Left lung (tissue), 10 donors: ENCODE measurements around the gene SV2C. TPM values are rescaled to one million over a fixed set of nuclear protein-coding genes. Genes with fewer than 3 reads are reported as not detected.

Experiments used
- ATAC-seq: fragments of 200-7000 bp; cut with Tn5 transposase; one replicate; pipeline ENCODE4 v1.9.1; 2020; ENCODE audit warnings: moderate library complexity
- DNase-seq, 4 donors: peaks; one replicate each; pipeline ENCODE4 v3.0.0-alpha.2; 2013 to 2020
- H3K27ac ChIP-seq, 2 donors: fragments of 200-600 bp; sonication (generic) in 1 of 2; one replicate each; pipeline versions ENCODE4 v1.5.0 to v1.8.0; 2020 to 2021
- H3K27me3 ChIP-seq, 2 donors: fragments of 200-600 bp; sonication (generic) in 1 of 2; one replicate each; pipeline versions ENCODE4 v1.5.0 to v1.8.0; 2020 to 2021
- H3K36me3 ChIP-seq, 2 donors: fragments of 200-600 bp; sonication (generic) in 1 of 2; one replicate each; pipeline versions ENCODE4 v1.5.0 to v1.8.0; 2020 to 2021
- H3K4me1 ChIP-seq, 2 donors: fragments of 200-600 bp; one replicate each; pipeline ENCODE4 v1.8.0; 2021
- H3K4me3 ChIP-seq, 2 donors: fragments of 200-600 bp; sonication (generic) in 1 of 2; one replicate each; pipeline versions ENCODE4 v1.5.0 to v1.8.0; 2020 to 2021; ENCODE audit warnings: mild to moderate bottlenecking in 1 of 2
- H3K9me3 ChIP-seq, 2 donors: fragments of 200-600 bp; sonication (generic) in 1 of 2; one replicate each; pipeline versions ENCODE4 v1.5.0 to v1.8.0; 2020 to 2021
- intact Hi-C, 2 donors: fragments of 100-400 bp; cut with DNase I; formaldehyde crosslinking; loops; one replicate each; pipeline versions ENCODE4 v1.11.2 to v1.14.2; 2022
- polyA plus RNA-seq, 6 donors: library from polyadenylated mRNA; unstranded; fragments of 120-200 nt; gene quantifications; one replicate each; pipeline ENCODE4 v1.2.1, GENCODE V29; 2013; ENCODE audit not compliant: insufficient read length in 6 of 6
- total RNA-seq, 2 donors: library from RNA; stranded (reverse); fragmentation: NEBNext Ultra II Directional; extraction: Animal tissue kit (Norgen Biotek cat#: 25700); gene quantifications; one replicate each; pipeline ENCODE4 v1.2.1, GENCODE V29; 2021
- TF ChIP-seq, protein P1 (sequence below), 2 donors: fragments of 200-600 bp; sonication (generic) in 1 of 2; IDR thresholded peaks; one replicate each; pipeline versions ENCODE4 v1.5.0 to v1.8.0; 2021; ENCODE audit warnings: antibody characterized with exemption in 2 of 2
- donor health status: DM: no; HTN: yes; CAD: no.
- donor health status: DM: no; HTN: no; CAD: no.

SV2C gene
- total and polyA plus RNA-seq, 8 donors, result 0.26 to 0.52 (median 0.37) TPM

DNA sequence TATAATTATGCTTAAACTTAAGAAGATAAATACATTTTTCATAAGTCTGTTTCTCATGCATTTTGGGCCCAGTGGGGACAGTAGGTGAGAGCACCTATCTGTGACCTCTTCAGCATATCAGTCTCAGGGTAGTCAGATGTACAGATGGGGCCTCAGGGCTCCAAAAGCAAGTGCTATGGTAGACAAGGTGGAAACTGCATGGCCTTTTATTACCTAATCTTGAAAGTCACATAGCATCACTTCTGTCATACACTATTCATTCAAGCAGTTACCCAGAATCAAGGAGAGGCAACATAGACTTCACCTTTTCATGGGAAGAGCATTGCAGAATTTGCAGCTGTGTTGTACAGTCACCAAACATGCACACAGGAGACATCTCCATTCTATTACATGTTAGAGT lies 94.8 kb downstream of the SV2C start:
- Histone ChIP-seq H3K9me3 (no peaks in the 10 kb centered on the region), H3K27ac (no peak overlapping the region), H3K36me3 (no peaks in the 10 kb centered on the region), H3K27me3 (no peaks in the 10 kb centered on the region), H3K4me1 (peaks cover 0 to 22% of the 10 kb centered on the region in 2 donors), H3K4me3 (no peak overlapping the region)
- intact Hi-C loops, result no loop called here
- ATAC-seq, result no peak
- TF ChIP-seq, protein P1, sequence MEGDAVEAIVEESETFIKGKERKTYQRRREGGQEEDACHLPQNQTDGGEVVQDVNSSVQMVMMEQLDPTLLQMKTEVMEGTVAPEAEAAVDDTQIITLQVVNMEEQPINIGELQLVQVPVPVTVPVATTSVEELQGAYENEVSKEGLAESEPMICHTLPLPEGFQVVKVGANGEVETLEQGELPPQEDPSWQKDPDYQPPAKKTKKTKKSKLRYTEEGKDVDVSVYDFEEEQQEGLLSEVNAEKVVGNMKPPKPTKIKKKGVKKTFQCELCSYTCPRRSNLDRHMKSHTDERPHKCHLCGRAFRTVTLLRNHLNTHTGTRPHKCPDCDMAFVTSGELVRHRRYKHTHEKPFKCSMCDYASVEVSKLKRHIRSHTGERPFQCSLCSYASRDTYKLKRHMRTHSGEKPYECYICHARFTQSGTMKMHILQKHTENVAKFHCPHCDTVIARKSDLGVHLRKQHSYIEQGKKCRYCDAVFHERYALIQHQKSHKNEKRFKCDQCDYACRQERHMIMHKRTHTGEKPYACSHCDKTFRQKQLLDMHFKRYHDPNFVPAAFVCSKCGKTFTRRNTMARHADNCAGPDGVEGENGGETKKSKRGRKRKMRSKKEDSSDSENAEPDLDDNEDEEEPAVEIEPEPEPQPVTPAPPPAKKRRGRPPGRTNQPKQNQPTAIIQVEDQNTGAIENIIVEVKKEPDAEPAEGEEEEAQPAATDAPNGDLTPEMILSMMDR (IDR thresholded peaks at IDR 0.05), result no peak
- DNase-seq, result no peak

DNA sequence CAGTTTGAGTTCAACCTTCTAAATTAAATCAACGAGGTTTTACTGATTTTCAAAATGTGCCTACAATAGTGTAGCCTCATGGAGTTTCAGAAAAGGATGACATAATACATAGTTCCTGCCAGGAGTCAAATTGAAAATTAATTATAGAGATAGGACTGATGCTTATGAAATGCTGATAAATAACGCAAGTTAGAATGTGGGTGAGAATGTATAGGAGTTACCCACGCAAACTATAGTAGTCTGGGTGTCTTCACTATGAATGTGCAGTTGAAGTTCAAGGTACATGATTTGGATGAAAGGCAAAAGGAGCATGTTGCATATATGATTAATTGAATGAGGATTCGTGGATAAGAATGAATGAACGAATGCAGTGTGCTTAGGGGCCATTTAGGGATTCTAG lies 95.7 kb downstream of the SV2C start:
- H3K36me3 ChIP-seq, result no peaks in the 10 kb centered on the region
- no peaks in the 10 kb centered on the region for H3K27me3 ChIP-seq
- TF ChIP-seq, protein P1 (IDR thresholded peaks at IDR 0.05), result no peak
- DNase-seq (no peak), ATAC-seq (no peak)
- no peak overlapping the region for H3K4me3 ChIP-seq
- no peaks in the 10 kb centered on the region for H3K9me3 ChIP-seq
- H3K4me1 ChIP-seq, result peaks cover 0 to 22% of the 10 kb centered on the region in 2 donors
- H3K27ac ChIP-seq, result no peak overlapping the region
- intact Hi-C loops, result no loop called here

DNA sequence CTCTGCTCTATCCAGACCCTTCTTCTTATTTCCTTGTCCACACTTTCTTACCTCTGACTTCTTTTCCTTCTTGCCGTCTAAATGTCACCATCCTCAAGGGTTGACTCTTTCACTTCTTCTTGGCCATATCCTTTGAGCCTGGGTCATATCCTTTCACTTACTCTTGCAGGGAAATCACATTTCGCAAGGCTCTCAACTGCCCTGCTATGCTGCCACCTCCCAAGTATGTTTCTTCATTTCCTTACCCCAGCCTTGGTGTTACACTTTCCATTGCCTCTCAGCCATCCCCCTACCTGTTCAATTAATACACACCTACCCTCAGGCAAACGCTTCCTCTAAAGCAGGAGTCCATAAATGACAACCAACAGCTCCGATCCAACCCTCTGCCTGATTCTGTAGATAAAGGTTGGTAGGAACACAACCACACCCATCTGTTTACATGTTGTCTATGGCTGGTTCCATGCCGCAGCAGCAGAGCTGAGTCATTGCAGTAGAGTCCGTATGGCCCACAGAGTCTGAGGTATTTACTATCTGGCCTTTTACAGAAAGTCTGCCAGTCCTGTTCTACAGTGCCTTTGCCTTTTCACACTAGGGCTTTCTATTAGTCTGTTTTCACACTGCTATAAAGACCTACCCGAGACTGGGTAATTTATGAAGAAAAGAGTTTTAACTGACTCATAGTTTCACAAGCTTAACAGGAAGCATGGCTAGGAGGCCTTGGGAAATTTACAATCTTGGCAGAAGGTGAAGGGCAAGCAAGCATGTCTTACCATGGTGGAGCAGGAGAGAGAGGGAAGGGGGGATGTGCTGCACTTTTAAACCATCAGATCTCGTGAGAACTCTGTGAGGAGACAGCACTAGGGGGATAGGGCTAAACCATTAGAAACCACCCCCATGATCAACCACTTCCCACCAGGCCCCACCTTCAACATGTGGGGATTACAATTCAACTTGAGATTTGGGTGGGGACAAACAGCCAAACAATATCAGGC lies 97.9 kb downstream of the SV2C start:
- no peak for DNase-seq
- H3K4me1 ChIP-seq, result peaks cover 0 to 11% of the 10 kb centered on the region in 2 donors
- no peaks in the 10 kb centered on the region for H3K27me3 ChIP-seq
- H3K9me3 ChIP-seq, result peaks cover 0 to 4% of the 10 kb centered on the region in 2 donors
- H3K4me3 ChIP-seq, result no peak overlapping the region
- intact Hi-C loops, result no loop called here
- H3K36me3 ChIP-seq, result no peaks in the 10 kb centered on the region
- peak overlapping the region in 1 of 2 donors; percentile 60 for H3K27ac ChIP-seq
- ATAC-seq, result peak; percentile 64
- TF ChIP-seq, protein P1 (IDR thresholded peaks at IDR 0.05), result no peak

DNA sequence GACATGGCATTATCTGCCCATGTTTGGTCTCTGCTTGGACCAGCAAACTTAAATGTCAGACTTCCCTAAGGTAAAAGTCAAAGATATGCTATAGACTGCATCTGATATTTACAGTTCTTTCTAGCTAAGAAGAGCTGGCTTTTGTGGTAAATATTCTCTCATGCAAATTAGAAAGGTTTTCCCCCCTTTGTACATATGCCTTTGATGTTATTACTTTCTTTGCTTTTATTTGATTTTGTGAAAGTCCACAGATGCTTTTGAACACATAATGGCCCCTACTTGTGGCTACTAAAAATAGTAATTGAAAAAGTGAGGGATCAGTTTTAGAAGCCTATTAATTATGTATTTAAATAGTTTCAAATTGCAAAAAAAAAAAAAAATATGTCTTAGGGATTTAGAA lies 104.2 kb downstream of the SV2C start:
- Histone ChIP-seq H3K4me1 (no peaks in the 10 kb centered on the region), H3K4me3 (no peak overlapping the region), H3K9me3 (peaks cover 0 to 4% of the 10 kb centered on the region in 2 donors), H3K36me3 (no peaks in the 10 kb centered on the region), H3K27me3 (no peaks in the 10 kb centered on the region), H3K27ac (no peak overlapping the region)
- no peak for ATAC-seq
- TF ChIP-seq, protein P1 (IDR thresholded peaks at IDR 0.05), result no peak
- intact Hi-C loops, result no loop called here
- DNase-seq, result no peak

DNA sequence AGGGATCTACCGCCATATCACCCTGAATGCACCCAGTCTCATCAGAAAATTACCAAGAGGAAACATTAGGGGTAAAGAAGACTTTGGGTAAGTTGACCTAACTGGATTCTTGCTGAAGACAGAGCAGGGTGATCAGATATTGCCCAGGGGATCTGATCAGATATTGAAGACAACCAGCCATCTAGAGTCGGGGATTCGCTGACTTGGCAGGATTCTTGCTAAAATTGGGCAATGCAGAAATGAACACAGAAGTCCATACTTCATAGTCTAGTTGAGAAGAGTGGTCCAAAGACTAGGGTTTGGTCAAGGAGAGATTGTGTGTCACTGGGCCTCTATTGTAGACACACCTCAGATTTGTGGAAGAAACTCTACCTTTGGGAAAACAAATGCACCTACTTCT lies 107.2 kb downstream of the SV2C start:
- no peak for DNase-seq
- ATAC-seq, result no peak
- Histone ChIP-seq H3K4me1 (no peaks in the 10 kb centered on the region), H3K27me3 (peaks cover 0 to 9% of the 10 kb centered on the region in 2 donors), H3K4me3 (no peak overlapping the region), H3K36me3 (no peaks in the 10 kb centered on the region), H3K27ac (no peak overlapping the region), H3K9me3 (peaks cover 0 to 2% of the 10 kb centered on the region in 2 donors)
- TF ChIP-seq, protein P1 (IDR thresholded peaks at IDR 0.05), result no peak
- intact Hi-C loops, result no loop called here
